ENCODE results near the gene CTXN1. TPM values are rescaled to one million over a fixed set of nuclear protein-coding genes. Genes with fewer than 3 reads are reported as not detected.

CTXN1 gene
- polyA plus RNA-seq, 1 of the 3 experiments (the other 2 are of a cell fraction) = 53.8 TPM

GRCh38 chr19:7924241-7924640, 1.7 kb downstream of the CTXN1 start:
- peaks cover 36% of the 10 kb centered on the region for H4K20me1 ChIP-seq (ENCODE audit: insufficient read depth)
- no peak overlapping the region for H2AFZ ChIP-seq (ENCODE audit: low read depth)
- H3K4me1 ChIP-seq (ENCODE audit: control insufficient read depth in 1 of 2, insufficient read depth in 2 of 2, low read depth in 1 of 2, low read length in 1 of 2) = peaks cover 33 to 64% of the 10 kb centered on the region in 2 experiments
- no peaks in the 10 kb centered on the region for H3K9me2 ChIP-seq
- H3F3A ChIP-seq (replicated peaks; ENCODE audit: insufficient read depth) = peaks cover 22% of the 10 kb centered on the region
- no peak overlapping the region for H3K9ac ChIP-seq
- H3K79me2 ChIP-seq (ENCODE audit: insufficient read depth) = peaks cover 24% of the 10 kb centered on the region; the same call in 1 of the 2 replicates
- CTCF ChIA-PET = interaction anchor here (0.9 to 1.9 kb wide), 7 partner anchors 16 to 235 kb away, joined by 3 to 5 read pairs (median 4); partner anchors contain the start of gene TIMM44
- no peaks in the 10 kb centered on the region for H3K9me3 ChIP-seq
- no peak for DNase-seq
- H3K4me3 ChIP-seq (ENCODE audit: low read depth in 2 of 2, low read length in 1 of 2) = peak overlapping the region in 1 of 2 experiments; percentile 72; a peak in 1 of 4 replicates
- no peaks in the 10 kb centered on the region for H3K27me3 ChIP-seq (ENCODE audit: insufficient read depth)
- no peak overlapping the region; a peak in 1 of 4 replicates for H3K27ac ChIP-seq (ENCODE audit: low read depth in 2 of 2, low read length in 1 of 2)
- POLR2A ChIA-PET = no interaction called here
- 84% methylated on average over 9 of the region's 12 CpGs for WGBS (ENCODE audit: low lambda C conversion rate)
- peaks cover 0 to 23% of the 10 kb centered on the region in 2 experiments for H3K36me3 ChIP-seq (replicated peaks in 1 of 2; ENCODE audit: control insufficient read depth in 1 of 2, insufficient read depth in 2 of 2, low read length in 1 of 2)
- H3K4me2 ChIP-seq = peak overlapping the region; percentile 74; the same call in 1 of the 2 replicates
- no peak for TF ChIP-seq YY1 (IDR thresholded peaks at IDR 0.05; ENCODE audit: low read depth)
- no peak for TF ChIP-seq RXRA (IDR thresholded peaks at IDR 0.05; ENCODE audit: borderline replicate concordance, low read depth)
- TF ChIP-seq NRF1 (IDR thresholded peaks at IDR 0.05; ENCODE audit: low read depth, low read length) = no peak
- TF ChIP-seq GATA2 (CRISPR knock-in tag; IDR thresholded peaks at IDR 0.05) = no peak
- TF ChIP-seq EP300 (IDR thresholded peaks at IDR 0.05; ENCODE audit: borderline replicate concordance in 1 of 2, low read depth in 1 of 2, low read length in 1 of 2) = no peak

DNA sequence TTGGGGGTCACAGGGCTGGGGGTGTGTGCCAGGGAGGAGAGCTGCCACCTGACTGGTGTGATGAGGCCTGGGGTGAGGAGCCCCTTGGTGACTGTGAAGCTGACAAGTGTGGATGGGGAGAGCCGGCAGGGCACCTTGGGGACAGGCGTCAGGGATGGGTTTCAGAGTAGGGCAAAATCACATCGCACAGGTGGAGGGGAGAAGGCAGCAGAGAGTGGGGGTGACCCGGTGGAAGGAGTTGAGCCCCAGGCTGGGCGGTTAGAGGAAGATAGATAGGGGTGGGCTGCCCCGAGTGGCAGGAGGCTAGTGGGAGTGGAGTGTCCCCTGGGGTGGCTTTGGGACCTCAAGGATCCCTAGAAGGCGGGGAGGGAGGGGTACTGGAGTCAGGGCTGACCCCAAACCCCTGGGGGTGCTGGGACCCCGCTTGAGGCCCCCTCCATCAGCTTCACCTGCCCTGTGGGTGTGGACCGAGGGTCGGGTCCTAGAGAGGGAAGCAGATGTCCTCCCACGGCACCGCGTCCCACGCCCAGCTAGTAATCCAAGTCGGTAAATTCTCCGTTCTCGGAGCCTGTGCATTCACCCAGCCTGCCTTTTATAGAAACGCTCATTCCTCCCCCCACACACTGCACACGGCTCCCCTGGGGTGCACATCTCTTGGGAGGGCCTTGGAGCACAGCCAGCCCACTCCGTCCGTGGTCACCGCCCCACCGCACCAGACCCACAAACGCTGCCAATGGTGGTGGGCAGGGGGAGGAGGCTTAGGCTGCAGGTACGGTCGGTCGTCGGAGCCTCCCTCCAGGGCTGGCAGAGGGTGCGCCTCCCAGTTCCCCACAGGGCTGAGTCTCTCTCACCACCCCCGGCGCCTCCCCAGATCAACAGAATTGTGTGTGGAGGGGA, 2.4 kb downstream of the CTXN1 start:
- Histone ChIP-seq H3F3A (replicated peaks; ENCODE audit: insufficient read depth) (peaks cover 15% of the 10 kb centered on the region), H3K27ac (ENCODE audit: low read depth in 2 of 2, low read length in 1 of 2) (no peak overlapping the region), H3K79me2 (ENCODE audit: insufficient read depth) (peaks cover 24% of the 10 kb centered on the region; the same call in 1 of the 2 replicates), H3K4me1 (ENCODE audit: control insufficient read depth in 1 of 2, insufficient read depth in 2 of 2, low read depth in 1 of 2, low read length in 1 of 2) (peaks cover 29 to 57% of the 10 kb centered on the region in 2 experiments), H3K9me2 (no peaks in the 10 kb centered on the region), H3K9ac (no peak overlapping the region), H3K27me3 (ENCODE audit: insufficient read depth) (no peaks in the 10 kb centered on the region), H3K4me3 (ENCODE audit: low read depth in 2 of 2, low read length in 1 of 2) (no peak overlapping the region), H3K36me3 (replicated peaks in 1 of 2; ENCODE audit: control insufficient read depth in 1 of 2, insufficient read depth in 2 of 2, low read length in 1 of 2) (peaks cover 0 to 23% of the 10 kb centered on the region in 2 experiments), H4K20me1 (ENCODE audit: insufficient read depth) (peaks cover 33% of the 10 kb centered on the region), H3K4me2 (peak overlapping the region; percentile 74; the same call in 1 of the 2 replicates), H2AFZ (ENCODE audit: low read depth) (no peak overlapping the region), H3K9me3 (no peaks in the 10 kb centered on the region)
- ChIA-PET CTCF (interaction anchor here (0.7 to 1.9 kb wide), 11 partner anchors 16 to 235 kb away, joined by 3 to 5 read pairs (median 3); partner anchors contain the start of gene TIMM44), POLR2A (no interaction called here)
- TF ChIP-seq, protein P1, sequence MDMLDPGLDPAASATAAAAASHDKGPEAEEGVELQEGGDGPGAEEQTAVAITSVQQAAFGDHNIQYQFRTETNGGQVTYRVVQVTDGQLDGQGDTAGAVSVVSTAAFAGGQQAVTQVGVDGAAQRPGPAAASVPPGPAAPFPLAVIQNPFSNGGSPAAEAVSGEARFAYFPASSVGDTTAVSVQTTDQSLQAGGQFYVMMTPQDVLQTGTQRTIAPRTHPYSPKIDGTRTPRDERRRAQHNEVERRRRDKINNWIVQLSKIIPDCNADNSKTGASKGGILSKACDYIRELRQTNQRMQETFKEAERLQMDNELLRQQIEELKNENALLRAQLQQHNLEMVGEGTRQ (IDR thresholded peaks at IDR 0.05; ENCODE audit: borderline replicate concordance, low read depth, low read length) = no peak
- no peak for TF ChIP-seq NFIC (IDR thresholded peaks at IDR 0.05; ENCODE audit: borderline replicate concordance)
- no peak for TF ChIP-seq MEF2A (IDR thresholded peaks at IDR 0.05; ENCODE audit: borderline replicate concordance, low read depth)
- TF ChIP-seq SMC3 (IDR thresholded peaks at IDR 0.05; ENCODE audit: low read depth, low read length) = no peak
- no peak; the same call in 1 of the 2 replicates for TF ChIP-seq POLR2AphosphoS5 (IDR thresholded peaks at IDR 0.05; ENCODE audit: low read depth, low read length)
- no peak for TF ChIP-seq EP300 (IDR thresholded peaks at IDR 0.05; ENCODE audit: borderline replicate concordance in 1 of 2, low read depth in 1 of 2, low read length in 1 of 2)
- TF ChIP-seq RAD21 (IDR thresholded peaks at IDR 0.05; ENCODE audit: low read length) = no peak
- no peak for TF ChIP-seq ELF1 (IDR thresholded peaks at IDR 0.05)
- TF ChIP-seq RCOR1 (IDR thresholded peaks at IDR 0.05; ENCODE audit: low read length) = no peak
- TF ChIP-seq GATA2 (CRISPR knock-in tag; IDR thresholded peaks at IDR 0.05) = no peak
- no peak for TF ChIP-seq TEAD4 (IDR thresholded peaks at IDR 0.05; ENCODE audit: borderline replicate concordance, insufficient read depth)
- no peak for TF ChIP-seq EZH2phosphoT487 (IDR thresholded peaks at IDR 0.05; ENCODE audit: borderline replicate concordance, low read depth)
- no peak for TF ChIP-seq PBX3 (IDR thresholded peaks at IDR 0.05)
- TF ChIP-seq FOXJ3 (CRISPR knock-in tag; IDR thresholded peaks at IDR 0.05) = no peak
- TF ChIP-seq RFX5 (IDR thresholded peaks at IDR 0.05; ENCODE audit: low read length) = no peak
- TF ChIP-seq FOSL2 (IDR thresholded peaks at IDR 0.05; ENCODE audit: borderline replicate concordance, low read depth) = no peak
- TF ChIP-seq GABPA (IDR thresholded peaks at IDR 0.05; ENCODE audit: low read depth) = no peak
- no peak for TF ChIP-seq CHD2 (IDR thresholded peaks at IDR 0.05; ENCODE audit: low read length, partially characterized antibody)
- no peak for TF ChIP-seq TAF1 (IDR thresholded peaks at IDR 0.05; ENCODE audit: borderline replicate concordance, low read depth, low read length)
- TF ChIP-seq SIN3A (IDR thresholded peaks at IDR 0.05; ENCODE audit: borderline replicate concordance, low read depth, low read length) = no peak
- WGBS (ENCODE audit: low lambda C conversion rate) = 93% methylated on average over 13 of the region's 31 CpGs
- DNase-seq = no peak

All from SK-N-SH (cell line).